Common myeloid progenitor, CD34-positive (primary cell): Measurements from ENCODE around the gene MIEN1.
A peak's percentile ranks its signal among the peaks of the same experiment; 100 is the strongest.

Source experiments
- CTCF ChIA-PET: fragments of 350-600 bp; sonication (Branson Sonifier 250); formaldehyde crosslinking; loops from one replicate; lab custom pipeline; 2021; ENCODE audit warnings: antibody characterized with exemption; lab: Charles Lee
- POLR2A ChIA-PET: fragments of 350-600 bp; sonication (Branson Sonifier 250); formaldehyde crosslinking; loops from one replicate; lab custom pipeline; 2021; ENCODE audit warnings: antibody characterized with exemption; lab: Charles Lee
- DNase-seq, 3 donors: peaks; one replicate each; pipeline versions ENCODE4 v3.0.0 to v3.0.0-alpha.2; 2013
- H3K27ac ChIP-seq, 2 experiments: 1 replicate in 1 of 2; 2 replicates in 1 of 2; pipeline ENCODE4 v1.7.0; 2013; ENCODE audit warnings: inconsistent platforms in 2 of 2, low read length in 2 of 2, mild to moderate bottlenecking in 2 of 2, low read depth in 1 of 2, moderate library complexity in 1 of 2; ENCODE audit not compliant: severe bottlenecking in 2 of 2, insufficient read depth in 1 of 2, poor library complexity in 1 of 2
- H3K27me3 ChIP-seq, 5 experiments: replicated peaks in 2 of 5; 1 replicate in 3 of 5; 2 replicates in 2 of 5; pipeline versions ENCODE4 v1.6.1 to v1.7.0; 2013; ENCODE audit warnings: low read length in 4 of 5, mild to moderate bottlenecking in 2 of 5, moderate library complexity in 2 of 5, inconsistent platforms in 1 of 5; ENCODE audit not compliant: insufficient read depth in 5 of 5, control insufficient read depth in 4 of 5
- H3K36me3 ChIP-seq, 4 experiments: 1 replicate in 2 of 4; 2 replicates in 2 of 4; pipeline versions ENCODE4 v1.6.1 to v1.7.0; 2013; ENCODE audit warnings: low read length in 3 of 4, control low read depth in 1 of 4, mild to moderate bottlenecking in 1 of 4; ENCODE audit not compliant: control insufficient read depth in 4 of 4, insufficient read depth in 4 of 4
- H3K4me1 ChIP-seq, 4 experiments: 1 replicate in 3 of 4; 2 replicates in 1 of 4; pipeline versions ENCODE4 v1.6.1 to v1.7.1; 2013; ENCODE audit warnings: low read length in 3 of 4, mild to moderate bottlenecking in 3 of 4, control low read depth in 1 of 4, inconsistent platforms in 1 of 4, moderate library complexity in 1 of 4; ENCODE audit not compliant: control insufficient read depth in 4 of 4, insufficient read depth in 4 of 4; ENCODE audit errors: control extremely low read depth in 1 of 4
- H3K4me3 ChIP-seq, 7 experiments: 1 replicate in 4 of 7; 2 replicates in 3 of 7; pipeline versions ENCODE4 v1.5.1 to v1.7.0; 2013; ENCODE audit warnings: mild to moderate bottlenecking in 7 of 7, low read length in 6 of 7, moderate library complexity in 6 of 7, inconsistent platforms in 2 of 7, low read depth in 2 of 7, control low read depth in 1 of 7; ENCODE audit not compliant: insufficient read depth in 4 of 7, control insufficient read depth in 1 of 7; ENCODE audit errors: extremely low read depth in 1 of 7
- H3K9me3 ChIP-seq, 5 experiments: 1 replicate in 4 of 5; 2 replicates in 1 of 5; pipeline versions ENCODE4 v1.6.1 to v1.7.1; 2013; ENCODE audit warnings: low read length in 4 of 5, mild to moderate bottlenecking in 2 of 5, inconsistent platforms in 1 of 5, low read depth in 1 of 5, moderate library complexity in 1 of 5; ENCODE audit not compliant: control insufficient read depth in 4 of 5, insufficient read depth in 2 of 5; ENCODE audit errors: control extremely low read depth in 1 of 5
- WGBS: methylation state at CpG from one replicate; pipeline ENCODE4 v1.1.5; 2013; ENCODE audit not compliant: insufficient coverage; 5-methylcytosine and 5-hydroxymethylcytosine counted together

MIEN1 gene

DNA sequence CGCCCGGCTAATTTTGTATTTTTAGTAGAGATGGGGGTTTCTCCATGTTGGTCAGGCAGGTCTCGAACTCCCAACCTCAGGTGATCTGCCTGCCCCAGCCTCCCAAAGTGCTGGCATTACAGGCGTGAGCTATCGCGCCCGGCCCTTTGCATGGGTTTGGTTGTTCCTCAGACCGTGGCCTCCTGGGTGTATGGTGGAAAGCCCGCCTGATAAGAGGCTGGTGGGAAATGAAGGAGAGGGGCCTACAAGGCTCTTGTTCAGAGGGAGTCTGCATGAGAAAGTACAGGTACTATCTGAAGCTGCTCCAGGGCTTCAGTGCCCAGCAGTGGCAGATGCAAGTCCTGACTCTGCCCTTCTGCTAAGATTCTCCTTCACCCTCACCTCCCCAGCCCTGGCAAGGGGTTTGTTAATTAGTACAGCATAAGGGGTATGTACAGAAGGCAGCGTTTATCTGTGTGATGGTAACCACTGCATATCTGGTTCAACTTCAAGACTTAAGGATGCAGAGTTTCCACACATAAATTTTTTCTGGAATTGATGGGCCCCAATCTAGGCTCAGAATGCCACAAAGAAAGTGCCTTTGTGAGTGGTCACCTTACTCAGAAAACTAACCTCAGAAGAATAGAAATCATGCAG is 31.6 kb upstream of the MIEN1 start:
- no peak overlapping the region for H3K4me3 ChIP-seq
- DNase-seq: no peak
- H3K4me1 ChIP-seq: peaks cover 4 to 18% (median 11%) of the 10 kb centered on the region in 4 experiments
- 96% methylated on average over 4 of the region's 10 CpGs for WGBS
- H3K9me3 ChIP-seq: no peaks in the 10 kb centered on the region
- H3K27me3 ChIP-seq: peaks cover 0 to 11% (median 8%) of the 10 kb centered on the region in 5 experiments
- CTCF ChIA-PET: no interaction called here
- POLR2A ChIA-PET: no interaction called here
- H3K36me3 ChIP-seq: no peaks in the 10 kb centered on the region
- H3K27ac ChIP-seq: no peak overlapping the region

DNA sequence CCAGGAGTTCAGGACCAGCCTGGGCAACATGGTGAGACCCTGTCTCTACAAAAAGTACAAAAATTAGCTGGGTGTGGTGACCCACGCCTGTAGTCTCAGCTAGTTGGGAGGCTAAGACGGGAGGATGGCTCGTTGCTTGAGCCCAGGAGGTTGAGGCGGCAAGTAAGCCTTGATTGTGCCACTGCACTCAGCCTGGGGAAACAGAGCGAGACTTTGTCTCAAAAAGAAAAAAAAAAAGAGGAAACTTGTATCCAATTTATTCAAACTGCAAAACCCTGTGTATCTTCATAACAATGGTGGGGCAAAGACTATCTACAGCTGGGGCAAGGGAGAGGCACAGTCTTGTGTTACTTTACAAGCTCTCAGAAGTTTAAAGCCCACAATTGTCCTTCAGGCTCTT is 28.9 kb upstream of the MIEN1 start:
- no peak for DNase-seq
- WGBS: 100% methylated on average over 4 of the region's 5 CpGs
- Histone ChIP-seq H3K27me3 (peaks cover 0 to 5% (median 0%) of the 10 kb centered on the region in 5 experiments), H3K27ac (no peak overlapping the region), H3K36me3 (no peaks in the 10 kb centered on the region), H3K4me1 (peaks cover 9 to 40% (median 32%) of the 10 kb centered on the region in 4 experiments), H3K9me3 (no peaks in the 10 kb centered on the region), H3K4me3 (no peak overlapping the region)
- POLR2A ChIA-PET: interaction anchor here (0.6 to 0.7 kb wide), 2 partner anchors 36 to 83 kb away, joined by 3 to 10 read pairs; no protein-coding TSS in a partner anchor
- CTCF ChIA-PET: interaction anchor here (0.9 to 1.5 kb wide), 3 partner anchors 10 to 30 kb away, joined by 3 to 4 read pairs (median 3); no protein-coding TSS in a partner anchor

DNA sequence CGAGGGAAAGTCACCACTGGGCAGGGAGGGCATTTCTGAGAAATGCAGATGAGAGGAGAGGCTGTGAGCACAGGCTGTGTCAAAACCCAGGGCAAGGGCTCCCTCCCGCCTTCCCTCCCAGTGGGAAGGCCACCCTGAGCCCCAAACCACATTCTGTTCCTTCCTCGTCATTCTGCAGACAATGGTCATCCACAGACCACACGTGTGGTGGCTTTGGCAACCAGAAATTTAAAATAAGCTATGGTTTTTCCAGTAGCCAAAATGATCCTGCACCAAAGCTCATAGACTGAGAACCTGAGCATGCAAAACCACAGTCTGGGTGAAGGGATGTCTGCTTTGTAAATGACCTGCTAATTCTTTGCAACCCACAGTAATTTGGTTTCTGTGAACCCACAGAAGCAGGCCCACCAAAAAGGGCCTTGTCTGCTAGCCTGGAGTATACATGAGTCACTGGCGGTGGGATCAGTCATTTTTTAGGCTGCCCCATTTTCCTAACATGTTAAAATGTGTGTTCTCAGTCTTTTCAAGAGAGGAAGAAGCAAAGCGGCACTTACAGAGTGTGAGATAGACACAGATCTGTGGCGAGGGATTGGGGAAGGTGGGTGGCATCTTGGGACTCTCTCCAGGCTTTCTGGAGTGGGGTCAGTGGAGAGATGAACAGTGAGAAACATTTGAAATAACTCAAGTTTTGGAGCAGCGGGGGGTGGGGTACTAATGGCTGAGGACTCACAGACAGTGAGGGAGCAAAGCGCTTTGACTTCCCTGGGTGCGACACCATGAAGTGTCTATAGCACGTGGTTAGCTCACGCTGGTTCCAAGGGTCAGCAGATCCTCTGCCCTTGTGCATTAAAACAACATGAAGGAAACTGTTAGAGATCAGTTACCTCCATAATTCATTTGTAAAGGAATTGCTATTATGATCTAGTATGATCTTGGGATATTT is 27.9 kb upstream of the MIEN1 start:
- 74% methylated on average over 8 of the region's 12 CpGs for WGBS
- peak in 2 of 3 donors; percentile 62 to 71 for DNase-seq
- no peak overlapping the region for H3K27ac ChIP-seq

GRCh38 chr17:39757176-39757662 is 26.9 kb upstream of the MIEN1 start:
- Histone ChIP-seq H3K4me1 (peaks cover 9 to 52% (median 45%) of the 10 kb centered on the region in 4 experiments), H3K27me3 (peaks cover 0 to 5% (median 0%) of the 10 kb centered on the region in 5 experiments), H3K4me3 (no peak overlapping the region), H3K27ac (no peak overlapping the region), H3K36me3 (no peaks in the 10 kb centered on the region), H3K9me3 (no peaks in the 10 kb centered on the region)
- ChIA-PET CTCF (interaction anchor here (2.5 kb wide), 1 partner anchor 85 kb away, joined by 8 read pairs; no protein-coding TSS in a partner anchor), POLR2A (interaction anchor here (0.8 kb wide), 1 partner anchor 281 kb away, joined by 3 read pairs; no protein-coding TSS in a partner anchor)
- WGBS: 100% methylated on average over 2 of the region's 4 CpGs
- no peak for DNase-seq

More for the DNA sequence above, 27.9 kb upstream of the MIEN1 start:
- Histone ChIP-seq H3K4me3 (no peak overlapping the region), H3K27me3 (peaks cover 0 to 5% (median 0%) of the 10 kb centered on the region in 5 experiments), H3K9me3 (no peaks in the 10 kb centered on the region), H3K4me1 (peaks cover 9 to 49% (median 41%) of the 10 kb centered on the region in 4 experiments), H3K36me3 (no peaks in the 10 kb centered on the region)
- CTCF ChIA-PET: interaction anchor here (0.6 to 1.5 kb wide), 2 partner anchors 12 to 18 kb away, joined by 3 to 4 read pairs; no protein-coding TSS in a partner anchor
- POLR2A ChIA-PET: no interaction called here

GRCh38 chr17:39756380-39757079 is 26.2 kb upstream of the MIEN1 start:
- no peaks in the 10 kb centered on the region for H3K36me3 ChIP-seq
- H3K27ac ChIP-seq: peak overlapping the region in 1 of 2 experiments; percentile 49
- ChIA-PET CTCF (interaction anchor here (0.8 to 2.5 kb wide), 3 partner anchors 26 to 103 kb away, joined by 3 to 8 read pairs (median 4); no protein-coding TSS in a partner anchor), POLR2A (interaction anchor here (0.8 kb wide), 1 partner anchor 280 kb away, joined by 3 read pairs; no protein-coding TSS in a partner anchor)
- H3K9me3 ChIP-seq: no peaks in the 10 kb centered on the region
- 88% methylated on average over 4 of the region's 7 CpGs for WGBS
- H3K4me1 ChIP-seq: peaks cover 9 to 52% (median 45%) of the 10 kb centered on the region in 4 experiments
- H3K4me3 ChIP-seq: peak overlapping the region in 1 of 7 experiments; percentile 31
- no peak for DNase-seq
- H3K27me3 ChIP-seq: peaks cover 0 to 5% (median 0%) of the 10 kb centered on the region in 5 experiments
